22Rv1 (cell line): ENCODE results near the gene EFCAB7.

Experiments used
- ZFX ChIP-seq: fragments of 450-650 bp; IDR thresholded peaks from 2 replicates; pipeline ENCODE4 v1.6.1; 2017; ENCODE audit warnings: antibody characterized with exemption, borderline replicate concordance
- TF ChIP-seq, protein P1 (sequence below): fragments of 450-650 bp; IDR thresholded peaks from 2 replicates; pipeline ENCODE4 v1.5.1; 2017; ENCODE audit warnings: mild to moderate bottlenecking

DNA sequence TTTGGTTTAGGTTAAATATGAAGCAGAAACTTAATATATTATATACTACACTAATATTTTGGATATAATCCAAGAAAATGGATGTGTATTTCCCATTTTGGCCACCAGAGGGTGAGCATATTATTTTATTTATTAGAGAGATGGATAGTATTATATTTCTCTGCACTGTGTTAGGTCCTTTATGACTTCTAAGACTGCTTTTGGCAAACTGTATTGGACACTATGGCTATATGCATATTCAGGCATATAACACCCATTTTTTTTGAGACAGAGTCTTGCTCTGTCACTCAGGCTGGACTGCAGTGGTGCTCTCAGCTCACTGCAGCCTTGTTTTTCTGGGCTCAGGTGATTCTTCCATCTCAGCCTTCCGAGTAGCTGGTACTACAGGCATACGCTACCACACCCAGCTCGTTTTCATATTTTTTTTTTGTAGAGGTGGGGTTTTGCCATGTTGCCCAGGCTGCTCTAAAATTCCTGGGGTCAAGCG is 52.1 kb downstream of the EFCAB7 start:
- TF ChIP-seq, protein P1, sequence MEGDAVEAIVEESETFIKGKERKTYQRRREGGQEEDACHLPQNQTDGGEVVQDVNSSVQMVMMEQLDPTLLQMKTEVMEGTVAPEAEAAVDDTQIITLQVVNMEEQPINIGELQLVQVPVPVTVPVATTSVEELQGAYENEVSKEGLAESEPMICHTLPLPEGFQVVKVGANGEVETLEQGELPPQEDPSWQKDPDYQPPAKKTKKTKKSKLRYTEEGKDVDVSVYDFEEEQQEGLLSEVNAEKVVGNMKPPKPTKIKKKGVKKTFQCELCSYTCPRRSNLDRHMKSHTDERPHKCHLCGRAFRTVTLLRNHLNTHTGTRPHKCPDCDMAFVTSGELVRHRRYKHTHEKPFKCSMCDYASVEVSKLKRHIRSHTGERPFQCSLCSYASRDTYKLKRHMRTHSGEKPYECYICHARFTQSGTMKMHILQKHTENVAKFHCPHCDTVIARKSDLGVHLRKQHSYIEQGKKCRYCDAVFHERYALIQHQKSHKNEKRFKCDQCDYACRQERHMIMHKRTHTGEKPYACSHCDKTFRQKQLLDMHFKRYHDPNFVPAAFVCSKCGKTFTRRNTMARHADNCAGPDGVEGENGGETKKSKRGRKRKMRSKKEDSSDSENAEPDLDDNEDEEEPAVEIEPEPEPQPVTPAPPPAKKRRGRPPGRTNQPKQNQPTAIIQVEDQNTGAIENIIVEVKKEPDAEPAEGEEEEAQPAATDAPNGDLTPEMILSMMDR, result peak; percentile 85
- TF ChIP-seq ZFX, result no peak
